BLaER1 treated with 17β-estradiol and CSF1 and Interleukin-3, amounts not matched to agents 10 nM and 100 nM (cell line): ENCODE measurements around the gene ERBB2.

Experiments used
- H3K27ac ChIP-seq, 11 experiments: shearing (Covaris generic); formaldehyde crosslinking; 2 replicates each; pipeline ENCODE4 v1.8.1; 2022
- H3K27me3 ChIP-seq, 11 experiments: shearing (Covaris generic); formaldehyde crosslinking; 2 replicates each; pipeline ENCODE4 v1.8.1; 2022
- H3K36me3 ChIP-seq, 11 experiments: shearing (Covaris generic); formaldehyde crosslinking; 2 replicates each; pipeline ENCODE4 v1.8.1; 2022
- H3K4me1 ChIP-seq, 10 experiments: shearing (Covaris generic); formaldehyde crosslinking; 2 replicates each; pipeline ENCODE4 v1.8.1; 2022
- H3K4me2 ChIP-seq, 11 experiments: shearing (Covaris generic); formaldehyde crosslinking; 2 replicates each; pipeline ENCODE4 v1.8.1; 2022
- H3K4me3 ChIP-seq, 10 experiments: shearing (Covaris generic); formaldehyde crosslinking; 2 replicates each; pipeline ENCODE4 v1.8.1; 2022
- H3K9ac ChIP-seq, 11 experiments: shearing (Covaris generic); formaldehyde crosslinking; 2 replicates each; pipeline ENCODE4 v1.8.1; 2022
- H3K9me3 ChIP-seq, 11 experiments: shearing (Covaris generic); formaldehyde crosslinking; replicated peaks in 1 of 11; 2 replicates each; pipeline ENCODE4 v1.8.1; 2022
- H4K20me1 ChIP-seq, 11 experiments: shearing (Covaris generic); formaldehyde crosslinking; 2 replicates each; pipeline ENCODE4 v1.8.1; 2022
- Cebpa-rat ChIP-seq, 11 experiments: shearing (Covaris generic); IDR thresholded peaks; 2 replicates each; pipeline ENCODE4 v1.8.1; 2022

The ERBB2 gene

DNA sequence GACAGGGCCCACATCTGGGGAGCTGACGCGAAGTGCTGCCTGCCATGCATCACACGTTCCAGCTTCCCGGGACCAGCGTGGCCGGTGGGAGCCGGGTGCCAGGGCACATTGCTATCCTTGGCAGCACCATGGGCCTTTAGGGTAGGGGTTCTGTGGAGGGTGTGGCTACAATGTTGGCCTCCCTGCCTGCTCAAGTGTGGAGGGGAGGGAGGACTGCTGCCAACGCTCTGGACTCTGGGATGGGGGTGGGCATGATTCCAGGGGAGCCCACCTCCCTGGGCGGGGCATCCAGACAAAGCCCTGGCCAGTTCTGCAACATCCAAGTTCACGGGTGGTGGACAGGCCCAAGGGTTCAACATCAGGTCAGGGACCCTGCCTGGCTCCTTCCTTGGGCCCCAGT, 51.8 kb downstream of the ERBB2 start:
- Histone ChIP-seq H3K27me3 (peaks cover 0 to 6% (median 0%) of the 10 kb centered on the region in 11 experiments; a peak in 2 of 22 replicates), H3K36me3 (no peaks in the 10 kb centered on the region), H3K9ac (peak overlapping the region in 1 of 11 experiments; percentile 47; a peak in 1 of 22 replicates), H3K27ac (peak overlapping the region in 1 of 11 experiments; percentile 28; a peak in 1 of 22 replicates), H4K20me1 (no peaks in the 10 kb centered on the region), H3K9me3 (no peaks in the 10 kb centered on the region), H3K4me1 (peaks cover 30 to 63% (median 54%) of the 10 kb centered on the region in 10 experiments), H3K4me2 (peak overlapping the region in 9 of 11 experiments; percentile 21 to 94 (median 88); a peak in 10 of 22 replicates), H3K4me3 (no peak overlapping the region)
- no peak for TF ChIP-seq Cebpa-rat (IDR thresholded peaks at IDR 0.05)

DNA sequence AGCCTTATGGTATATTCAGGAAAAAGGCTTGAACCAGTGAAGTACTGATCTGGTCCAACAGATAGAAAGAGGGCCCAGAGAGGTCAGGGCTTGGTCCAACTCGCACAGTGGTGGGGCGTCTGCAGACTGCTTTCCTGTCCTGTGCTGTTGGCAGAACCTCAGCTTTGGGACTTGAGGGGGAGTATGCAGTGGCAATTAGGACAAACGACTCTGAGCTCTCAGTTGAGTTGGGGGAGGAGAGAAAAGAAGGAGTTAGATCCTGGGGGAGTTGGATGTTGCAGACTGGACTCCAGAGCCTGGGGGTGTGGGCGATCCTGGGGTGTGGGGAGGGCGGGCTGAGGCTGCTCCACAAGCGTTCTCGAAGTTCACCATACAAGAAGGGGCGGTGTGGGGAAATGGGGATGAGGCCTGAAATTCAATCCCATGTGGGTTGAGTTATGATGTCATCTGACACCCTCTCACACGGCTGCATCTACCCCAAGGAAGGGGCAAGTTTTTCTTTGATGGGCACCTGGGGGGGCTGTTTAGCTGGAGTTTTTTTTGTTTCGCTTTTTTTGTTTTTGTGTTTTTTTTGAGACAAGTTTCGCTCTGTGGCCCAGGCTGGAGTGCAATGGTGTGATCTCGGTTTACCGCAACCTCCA, 52.5 kb downstream of the ERBB2 start:
- no peaks in the 10 kb centered on the region for H3K9me3 ChIP-seq
- no peak for TF ChIP-seq Cebpa-rat (IDR thresholded peaks at IDR 0.05)
- H3K36me3 ChIP-seq, result no peaks in the 10 kb centered on the region
- no peak overlapping the region for H3K4me3 ChIP-seq
- peak overlapping the region in 10 of 11 experiments; percentile 81 to 94 (median 86); a peak in 21 of 22 replicates for H3K4me2 ChIP-seq
- H4K20me1 ChIP-seq, result no peaks in the 10 kb centered on the region
- peaks cover 0 to 9% (median 0%) of the 10 kb centered on the region in 11 experiments; a peak in 2 of 22 replicates for H3K27me3 ChIP-seq
- H3K4me1 ChIP-seq, result peaks cover 37 to 71% (median 62%) of the 10 kb centered on the region in 10 experiments
- peak overlapping the region in 1 of 11 experiments; percentile 96; a peak in 2 of 22 replicates for H3K9ac ChIP-seq
- H3K27ac ChIP-seq, result peak overlapping the region in 4 of 11 experiments; percentile 98 to 100 (median 98); a peak in 4 of 22 replicates

DNA sequence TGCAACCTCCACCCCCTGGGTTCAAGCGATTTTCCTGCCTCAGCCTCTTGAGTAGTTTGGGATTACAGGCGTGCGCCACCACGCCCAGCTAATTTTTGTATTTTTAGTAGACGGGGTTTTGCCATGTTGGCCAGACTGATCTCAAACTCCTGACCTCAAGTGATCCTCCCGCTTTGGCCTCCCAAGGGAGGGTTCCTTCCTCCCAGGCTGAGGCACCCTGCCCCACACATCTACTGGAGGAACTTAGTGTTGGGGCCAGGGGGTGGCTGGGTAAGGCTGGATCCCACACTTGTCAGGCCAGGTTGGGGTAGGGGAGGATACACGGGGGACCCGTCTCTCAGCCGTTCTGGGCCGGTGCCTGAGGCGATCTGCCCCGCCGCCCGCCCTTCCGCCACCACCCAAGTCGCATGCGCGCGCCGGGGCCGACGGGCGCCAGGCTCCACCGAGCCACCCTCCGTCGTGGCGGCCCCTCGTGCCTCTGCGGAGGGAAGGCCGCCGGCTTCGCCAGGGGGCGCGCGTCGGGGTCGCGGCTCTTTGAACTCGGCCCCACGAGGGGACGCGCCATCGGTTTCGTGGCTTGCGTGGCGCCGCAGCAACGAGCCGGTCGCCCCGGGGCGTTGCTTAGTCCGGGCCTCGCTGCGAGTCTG, 53.8 kb downstream of the ERBB2 start:
- Histone ChIP-seq H3K4me1 (peaks cover 50 to 78% (median 73%) of the 10 kb centered on the region in 10 experiments), H3K36me3 (no peaks in the 10 kb centered on the region), H3K4me2 (peak overlapping the region; percentile 81 to 94 (median 88)), H3K27ac (peak overlapping the region; percentile 86 to 100 (median 98)), H3K9me3 (no peaks in the 10 kb centered on the region), H3K9ac (peak overlapping the region; percentile 82 to 96 (median 92)), H3K4me3 (peak overlapping the region; percentile 38 to 68 (median 57)), H4K20me1 (no peaks in the 10 kb centered on the region), H3K27me3 (peaks cover 0 to 9% (median 0%) of the 10 kb centered on the region in 11 experiments; a peak in 2 of 22 replicates)
- no peak for TF ChIP-seq Cebpa-rat (IDR thresholded peaks at IDR 0.05)

DNA sequence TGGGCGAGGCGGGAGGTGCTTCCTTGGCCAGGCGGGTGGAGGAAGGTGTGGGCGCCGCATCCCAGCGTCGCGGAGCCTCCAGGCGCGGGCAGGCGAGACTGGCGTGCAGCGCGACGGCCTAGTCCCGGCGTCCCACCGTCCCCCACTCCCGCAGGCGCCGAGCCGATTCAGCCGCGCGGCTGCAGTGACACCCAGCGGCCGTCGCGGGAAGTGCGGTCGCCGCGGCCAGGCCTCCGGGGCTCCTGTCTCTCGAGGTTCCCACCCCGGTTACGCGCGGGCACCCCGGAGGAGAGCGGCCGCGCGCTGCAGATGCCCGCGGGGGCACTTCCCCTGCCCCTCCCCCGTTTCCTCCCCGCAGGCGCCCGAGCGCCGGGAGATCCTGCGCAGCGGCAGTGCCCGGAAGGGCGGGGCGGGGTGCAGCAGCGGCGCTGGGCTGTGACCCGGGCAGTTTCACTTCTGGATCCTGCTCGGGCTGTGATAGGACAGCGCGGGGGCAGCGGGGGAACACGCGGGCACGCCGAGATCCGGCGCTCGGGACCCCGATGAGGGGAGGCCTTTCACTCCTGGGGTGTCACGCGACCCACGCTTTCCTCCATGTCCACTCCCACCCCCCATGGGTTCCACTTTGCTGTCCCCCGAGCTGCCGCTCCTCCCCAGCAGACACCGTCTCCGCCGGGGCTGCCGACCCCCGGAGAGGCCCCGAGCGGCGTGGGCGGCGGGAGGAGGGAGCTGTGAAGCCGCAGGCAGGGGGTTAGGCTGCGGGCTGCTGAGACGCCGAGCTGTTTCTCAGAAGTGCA, 54.5 kb downstream of the ERBB2 start:
- no peaks in the 10 kb centered on the region for H3K9me3 ChIP-seq
- H3K27me3 ChIP-seq, result peaks cover 0 to 9% (median 0%) of the 10 kb centered on the region in 11 experiments; a peak in 2 of 22 replicates
- H3K36me3 ChIP-seq, result no peaks in the 10 kb centered on the region
- peaks cover 57 to 85% (median 80%) of the 10 kb centered on the region in 10 experiments for H3K4me1 ChIP-seq
- peak overlapping the region; percentile 85 to 96 (median 92) for H3K9ac ChIP-seq
- no peaks in the 10 kb centered on the region for H4K20me1 ChIP-seq
- TF ChIP-seq Cebpa-rat (IDR thresholded peaks at IDR 0.05), result no peak
- peak overlapping the region; percentile 87 to 100 (median 98) for H3K27ac ChIP-seq
- H3K4me2 ChIP-seq, result peak overlapping the region; percentile 90 to 98 (median 94)
- peak overlapping the region; percentile 45 to 69 (median 58) for H3K4me3 ChIP-seq

DNA sequence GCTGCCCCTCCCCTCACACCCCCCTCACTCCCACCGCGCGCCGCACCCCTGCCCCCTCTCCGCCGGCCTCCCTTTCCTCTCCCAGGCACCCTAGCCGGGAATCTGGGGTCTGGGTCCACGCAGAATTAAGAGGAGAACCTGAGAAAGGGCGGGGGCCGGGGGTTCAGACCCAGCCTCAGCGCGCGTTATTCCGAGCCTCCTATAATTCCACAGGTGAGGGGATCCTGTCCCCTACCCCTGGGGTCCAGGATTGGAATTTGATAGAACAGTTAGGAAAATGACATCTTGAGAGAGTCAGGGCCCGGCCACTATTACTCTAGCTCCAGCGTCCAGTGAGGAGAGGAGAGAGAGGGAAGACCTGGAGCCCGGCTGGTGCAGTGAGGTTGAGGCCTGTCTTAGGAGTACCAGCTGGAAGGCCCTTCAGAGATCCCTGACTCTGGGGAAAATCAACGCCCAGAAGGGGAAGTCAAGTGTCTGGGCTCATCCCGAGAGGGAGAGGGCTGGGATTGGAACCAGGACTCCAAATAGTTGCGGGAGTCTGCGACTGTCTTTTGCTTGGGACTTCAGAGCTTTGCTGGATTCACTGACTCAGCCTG, 55.2 kb downstream of the ERBB2 start:
- Histone ChIP-seq H3K4me2 (peak overlapping the region; percentile 86 to 98 (median 94)), H3K9me3 (no peaks in the 10 kb centered on the region), H3K27me3 (peaks cover 0 to 9% (median 0%) of the 10 kb centered on the region in 11 experiments; a peak in 2 of 22 replicates), H3K4me1 (peaks cover 62 to 90% (median 83%) of the 10 kb centered on the region in 10 experiments), H3K9ac (peak overlapping the region; percentile 85 to 96 (median 92)), H3K27ac (peak overlapping the region; percentile 87 to 100 (median 98)), H3K36me3 (no peaks in the 10 kb centered on the region), H4K20me1 (no peaks in the 10 kb centered on the region), H3K4me3 (peak overlapping the region; percentile 45 to 69 (median 56))
- no peak for TF ChIP-seq Cebpa-rat (IDR thresholded peaks at IDR 0.05)

DNA sequence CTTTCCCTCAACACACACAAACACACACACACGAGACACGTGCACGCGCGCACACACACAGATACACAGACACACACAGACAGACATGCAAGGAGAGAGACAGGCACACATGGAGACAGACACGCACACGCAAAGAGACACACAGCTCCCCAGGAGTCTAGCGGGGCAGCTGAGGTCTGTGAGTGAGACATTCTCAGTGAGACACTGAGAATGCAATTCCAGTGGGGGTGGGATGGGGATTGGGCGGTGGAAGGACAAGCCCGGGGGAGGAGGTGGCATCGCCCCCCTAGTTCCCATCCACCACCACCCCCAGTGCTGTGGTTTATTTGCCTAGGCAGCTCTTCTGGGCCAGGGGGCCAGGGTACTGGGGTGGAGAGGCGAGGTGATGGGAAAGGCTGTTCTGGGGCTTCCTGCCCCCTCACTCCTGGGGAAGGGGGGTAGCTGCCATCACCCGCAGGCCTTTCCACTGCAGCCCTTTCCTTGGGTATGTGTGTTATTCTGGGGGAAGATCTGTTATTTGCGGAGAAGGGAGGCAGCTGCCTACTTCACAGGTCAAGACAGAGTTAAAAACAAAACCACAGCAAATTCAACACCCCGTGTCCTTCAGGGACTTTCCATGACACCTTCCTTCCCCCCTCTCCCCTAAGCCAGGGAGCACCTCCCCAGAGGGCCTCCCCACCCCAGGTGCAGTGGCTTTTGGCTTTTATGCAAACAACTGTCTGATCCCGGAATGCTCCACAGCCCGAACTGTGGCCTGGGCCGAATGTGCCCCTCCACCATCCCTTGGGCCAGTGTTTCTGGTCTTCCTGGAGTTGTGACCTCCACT, 55.9 kb downstream of the ERBB2 start:
- peaks cover 0 to 9% (median 0%) of the 10 kb centered on the region in 11 experiments; a peak in 2 of 22 replicates for H3K27me3 ChIP-seq
- H3K4me3 ChIP-seq, result peak overlapping the region in 7 of 10 experiments; percentile 45 to 69 (median 57); a peak in 12 of 20 replicates
- peak overlapping the region; percentile 86 to 98 (median 94) for H3K4me2 ChIP-seq
- peaks cover 62 to 84% (median 78%) of the 10 kb centered on the region in 10 experiments for H3K4me1 ChIP-seq
- no peaks in the 10 kb centered on the region for H3K9me3 ChIP-seq
- no peaks in the 10 kb centered on the region for H3K36me3 ChIP-seq
- peak overlapping the region; percentile 85 to 96 (median 92); a peak in 21 of 22 replicates for H3K9ac ChIP-seq
- H4K20me1 ChIP-seq, result no peaks in the 10 kb centered on the region
- H3K27ac ChIP-seq, result peak overlapping the region; percentile 87 to 100 (median 98); a peak in 21 of 22 replicates
- no peak for TF ChIP-seq Cebpa-rat (IDR thresholded peaks at IDR 0.05)

DNA sequence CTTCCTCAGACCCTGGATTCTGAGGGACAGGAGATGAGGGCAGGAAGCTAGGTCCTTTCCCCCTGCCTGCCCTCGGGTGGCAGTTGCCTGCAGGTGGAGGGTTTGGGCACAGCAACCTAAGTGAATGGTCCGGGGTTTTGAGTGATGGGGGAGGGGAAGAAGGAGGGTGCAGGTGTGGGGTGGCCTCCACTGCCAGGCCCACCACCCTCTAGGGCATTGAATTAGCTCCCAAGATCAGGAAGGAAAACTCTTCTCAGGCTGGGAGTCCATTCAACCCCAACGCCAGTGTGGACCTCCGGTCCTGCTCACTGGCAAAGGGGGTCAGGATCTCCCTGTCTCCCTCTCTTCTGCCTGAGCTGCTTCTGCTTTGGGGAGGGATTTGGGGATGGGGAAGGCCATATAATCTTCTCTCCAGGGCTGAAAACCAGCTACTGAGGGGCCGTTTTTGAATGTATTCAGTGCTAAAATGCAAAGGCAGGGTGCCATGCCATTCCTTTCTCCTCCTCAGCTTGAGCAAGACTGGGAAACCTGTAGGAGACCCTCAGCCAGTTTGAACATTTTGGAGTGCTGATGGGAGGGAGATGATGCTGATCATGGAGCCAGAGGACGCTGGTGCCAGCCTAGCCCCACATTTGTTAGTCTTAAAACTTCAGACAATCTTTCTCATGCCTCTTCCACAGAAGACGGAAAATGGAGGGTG, 56.7 kb downstream of the ERBB2 start:
- Histone ChIP-seq H3K36me3 (no peaks in the 10 kb centered on the region), H3K27ac (peak overlapping the region in 9 of 11 experiments; percentile 96 to 100 (median 98); a peak in 18 of 22 replicates), H3K9ac (peak overlapping the region in 7 of 11 experiments; percentile 85 to 96 (median 93); a peak in 13 of 22 replicates), H3K4me3 (peak overlapping the region in 3 of 10 experiments; percentile 45 to 63 (median 56); a peak in 5 of 20 replicates), H3K4me2 (peak overlapping the region; percentile 86 to 98 (median 94)), H3K27me3 (peaks cover 0 to 9% (median 0%) of the 10 kb centered on the region in 11 experiments; a peak in 2 of 22 replicates), H4K20me1 (no peaks in the 10 kb centered on the region), H3K9me3 (no peaks in the 10 kb centered on the region), H3K4me1 (peaks cover 62 to 82% (median 77%) of the 10 kb centered on the region in 10 experiments)
- no peak for TF ChIP-seq Cebpa-rat (IDR thresholded peaks at IDR 0.05)
